Measurements from ENCODE around the gene CBX7. TPM values are rescaled to one million over a fixed set of nuclear protein-coding genes. Genes with fewer than 3 reads are reported as not detected.
"Not testable (repeated sequence)": the region's sequence is repeated elsewhere in the genome, so short reads cannot be mapped to it uniquely, and the experiment has no call there.

The CBX7 gene
- total RNA-seq, 4 donors from 2014 or later = 38.1 to 126 (median 56.3) TPM

DNA sequence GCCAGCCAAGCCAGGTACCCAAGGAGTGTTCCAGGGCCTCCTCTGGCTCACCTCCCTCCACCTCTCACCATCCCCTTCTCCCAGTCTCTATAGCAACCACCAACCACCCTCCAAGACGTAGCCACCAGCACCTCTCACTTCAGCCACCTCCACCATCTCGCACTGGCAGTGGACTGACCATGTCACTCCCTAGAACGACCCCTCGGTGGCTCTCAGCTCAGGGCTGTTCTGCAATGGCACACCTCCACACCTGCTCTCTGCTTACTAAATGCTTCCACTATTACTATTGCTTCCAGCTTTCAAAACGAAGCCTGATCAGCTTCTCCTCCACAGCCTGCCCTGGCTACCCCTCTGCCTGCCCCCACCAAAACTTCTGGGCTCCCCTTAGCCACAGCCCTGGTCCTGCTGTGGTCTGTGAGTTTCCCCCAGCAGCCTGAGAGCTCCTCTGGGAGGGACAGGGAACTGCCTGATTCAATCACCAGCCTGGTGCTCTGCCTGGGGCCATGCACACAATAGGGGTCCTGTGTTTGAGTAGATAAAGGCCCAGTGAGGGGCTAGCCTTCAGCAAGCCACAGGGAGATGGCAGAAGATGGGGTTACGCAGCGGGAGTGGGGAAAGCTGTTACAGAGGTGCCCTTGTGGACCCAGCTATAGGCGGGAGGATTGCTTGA, 17.5 kb upstream of the CBX7 start:
- no peaks in the 10 kb centered on the region for H3K9me3 ChIP-seq
- peak in 1 of 2 donors; percentile 49 for DNase-seq (ENCODE audit: low spot score in 2 of 2)
- WGBS = 70% methylated on average over 8 of the region's 8 CpGs
- H3K36me3 ChIP-seq = no peaks in the 10 kb centered on the region
- no peak for TF ChIP-seq EP300 (IDR thresholded peaks at IDR 0.05)
- H3K27me3 ChIP-seq = no peaks in the 10 kb centered on the region
- H3K27ac ChIP-seq = no peak overlapping the region
- H3K4me1 ChIP-seq = peaks cover 28% of the 10 kb centered on the region
- no peak overlapping the region for H3K4me3 ChIP-seq

GRCh38 chr22:39166547-39166946, 14.1 kb upstream of the CBX7 start:
- no peaks in the 10 kb centered on the region for H3K27me3 ChIP-seq
- no peaks in the 10 kb centered on the region for H3K36me3 ChIP-seq
- no peak for DNase-seq (ENCODE audit: low spot score in 2 of 2)
- no peak overlapping the region for H3K27ac ChIP-seq
- H3K4me1 ChIP-seq = peaks cover 7% of the 10 kb centered on the region
- no peak overlapping the region for H3K4me3 ChIP-seq
- H3K9me3 ChIP-seq = no peaks in the 10 kb centered on the region
- WGBS = 94% methylated on average over 5 of the region's 5 CpGs
- no peak for TF ChIP-seq EP300 (IDR thresholded peaks at IDR 0.05)
- no peak for TF ChIP-seq POLR2AphosphoS5 (IDR thresholded peaks at IDR 0.05)
- TF ChIP-seq CTCF (IDR thresholded peaks at IDR 0.05) = no peak
- no peak for TF ChIP-seq POLR2A (IDR thresholded peaks at IDR 0.05)

GRCh38 chr22:39156093-39156492, 3.6 kb upstream of the CBX7 start:
- not testable (repeated sequence) for H3K36me3 ChIP-seq; H3K9me3 ChIP-seq; H3K27ac ChIP-seq; H3K4me3 ChIP-seq; DNase-seq (ENCODE audit: low spot score in 2 of 2); H3K27me3 ChIP-seq
- 93% methylated on average over 8 of the region's 8 CpGs for WGBS
- H3K4me1 ChIP-seq = peaks cover 18% of the 10 kb centered on the region

- Histone ChIP-seq H3K27me3 (no peaks in the 10 kb centered on the region), H3K4me1 (peaks cover 25% of the 10 kb centered on the region), H3K36me3 (no peaks in the 10 kb centered on the region), H3K27ac (no peak overlapping the region), H3K9me3 (no peaks in the 10 kb centered on the region), H3K4me3 (no peak overlapping the region)
- no peak for DNase-seq (ENCODE audit: low spot score in 2 of 2)
- no peak for TF ChIP-seq CTCF (IDR thresholded peaks at IDR 0.05)
- TF ChIP-seq POLR2A (IDR thresholded peaks at IDR 0.05) = no peak
- TF ChIP-seq EP300 (IDR thresholded peaks at IDR 0.05) = no peak
- no peak for TF ChIP-seq POLR2AphosphoS5 (IDR thresholded peaks at IDR 0.05)
- WGBS = 91% methylated on average over 18 of the region's 18 CpGs
Observed at GRCh38 chr22:39155421-39155820, 2.9 kb upstream of the CBX7 start.

- H3K36me3 ChIP-seq = peaks cover 11% of the 10 kb centered on the region
- DNase-seq (ENCODE audit: low spot score in 2 of 2) = peak in 1 of 2 donors; percentile 68
- TF ChIP-seq POLR2A (IDR thresholded peaks at IDR 0.05) (no peak), POLR2AphosphoS5 (IDR thresholded peaks at IDR 0.05) (no peak), EP300 (IDR thresholded peaks at IDR 0.05) (no peak), CTCF (IDR thresholded peaks at IDR 0.05) (no peak)
- peaks cover 42% of the 10 kb centered on the region for H3K4me1 ChIP-seq
- 4% methylated on average over 33 of the region's 43 CpGs for WGBS
- H3K4me3 ChIP-seq = peak overlapping the region; percentile 91
- peak overlapping the region; percentile 83 for H3K27ac ChIP-seq
- no peaks in the 10 kb centered on the region for H3K27me3 ChIP-seq
- H3K9me3 ChIP-seq = no peaks in the 10 kb centered on the region
Observed at GRCh38 chr22:39153220-39153717, 789 bp upstream of the CBX7 start.

GRCh38 chr22:39152024-39152510, 413 bp downstream of the CBX7 start:
- Histone ChIP-seq H3K9me3 (no peaks in the 10 kb centered on the region), H3K4me3 (peak overlapping the region; percentile 91), H3K27me3 (no peaks in the 10 kb centered on the region), H3K4me1 (peaks cover 47% of the 10 kb centered on the region), H3K36me3 (peaks cover 15% of the 10 kb centered on the region), H3K27ac (peak overlapping the region; percentile 90)
- no peak for DNase-seq (ENCODE audit: low spot score in 2 of 2)
- no CpG with 5 or more reads among the region's 44 CpGs for WGBS
- no peak for TF ChIP-seq POLR2AphosphoS5 (IDR thresholded peaks at IDR 0.05)
- no peak for TF ChIP-seq CTCF (IDR thresholded peaks at IDR 0.05)
- no peak for TF ChIP-seq EP300 (IDR thresholded peaks at IDR 0.05)

Data from suprapubic skin (tissue), 4 donors.